Ascending aorta (tissue), 2 donors: Measurements from ENCODE around the gene ZBTB20. TPM values are rescaled to one million over a fixed set of nuclear protein-coding genes. Genes with fewer than 3 reads are reported as not detected.

Experiments used
- DNase-seq, 2 donors: peaks; one replicate each; pipeline ENCODE4 v3.0.0-alpha.2; 2019; ENCODE audit warnings: low spot score in 2 of 2
- H3K27ac ChIP-seq, 2 donors: fragments of 200-600 bp; sonication (generic); one replicate each; pipeline ENCODE4 v1.5.1; 2016 to 2017; ENCODE audit warnings: mild to moderate bottlenecking in 1 of 2
- H3K27me3 ChIP-seq: fragments of 200-600 bp; sonication (generic); one replicate; pipeline ENCODE4 v1.5.1; 2017
- H3K36me3 ChIP-seq, 2 donors: fragments of 200-600 bp; sonication (generic); one replicate each; pipeline ENCODE4 v1.5.1; 2016
- H3K4me1 ChIP-seq, 2 donors: fragments of 200-600 bp; sonication (generic); one replicate each; pipeline ENCODE4 v1.5.1; 2016 to 2017; ENCODE audit warnings: mild to moderate bottlenecking in 1 of 2
- H3K4me3 ChIP-seq, 2 donors: fragments of 200-600 bp; sonication (generic); one replicate each; pipeline ENCODE4 v1.5.1; 2016 to 2017; ENCODE audit warnings: mild to moderate bottlenecking in 1 of 2
- H3K9me3 ChIP-seq, 2 donors: fragments of 200-600 bp; sonication (generic); one replicate each; pipeline ENCODE4 v1.5.1; 2016
- intact Hi-C: fragments of 100-400 bp; cut with DNase I; formaldehyde crosslinking; loops from one replicate; pipeline ENCODE4 v1.15.1; 2023
- total RNA-seq: library from RNA; depleted of rRNA; stranded (reverse); fragments of >200 nt; gene quantifications from one replicate; pipeline ENCODE4 v1.1.0, GENCODE V29; 2016
- TF ChIP-seq, protein P1 (sequence below), 3 experiments: fragments of 200-600 bp in 2 of 3; fragments of 450-650 bp in 1 of 3; sonication (generic) in 2 of 3; IDR thresholded peaks; one replicate each; pipeline ENCODE4 v1.5.1; 2016 to 2019; ENCODE audit warnings: antibody characterized with exemption in 3 of 3, mild to moderate bottlenecking in 1 of 3, moderate library complexity in 1 of 3

Gene ZBTB20
- total RNA-seq, 1 donor from 2014 or later = 60.3 TPM

DNA sequence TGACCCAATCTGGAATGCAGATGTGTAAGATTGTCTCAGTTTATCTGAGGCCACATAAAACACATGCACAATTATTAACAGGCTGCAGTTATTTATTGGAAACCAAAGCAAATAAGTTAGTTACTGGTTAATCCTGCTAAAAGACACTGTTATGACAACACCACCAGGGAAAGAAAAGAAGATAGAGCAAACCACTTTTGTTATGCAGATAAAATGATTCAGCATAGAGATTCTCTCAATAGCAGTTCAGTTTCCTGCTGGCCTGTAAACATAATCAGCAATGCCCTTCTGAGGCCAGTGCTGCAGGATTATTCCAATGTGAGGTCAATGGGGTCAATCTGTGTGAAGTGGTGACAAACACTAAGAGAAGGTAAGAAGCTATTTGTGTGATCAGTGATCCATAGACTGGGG, 244.4 kb downstream of the ZBTB20 start:
- Histone ChIP-seq H3K9me3 (no peaks in the 10 kb centered on the region), H3K4me1 (peaks cover 0 to 6% of the 10 kb centered on the region in 2 donors), H3K27me3 (no peaks in the 10 kb centered on the region), H3K27ac (peak overlapping the region in 1 of 2 donors; percentile 26), H3K4me3 (no peak overlapping the region), H3K36me3 (no peaks in the 10 kb centered on the region)
- DNase-seq = no peak
- TF ChIP-seq, protein P1, sequence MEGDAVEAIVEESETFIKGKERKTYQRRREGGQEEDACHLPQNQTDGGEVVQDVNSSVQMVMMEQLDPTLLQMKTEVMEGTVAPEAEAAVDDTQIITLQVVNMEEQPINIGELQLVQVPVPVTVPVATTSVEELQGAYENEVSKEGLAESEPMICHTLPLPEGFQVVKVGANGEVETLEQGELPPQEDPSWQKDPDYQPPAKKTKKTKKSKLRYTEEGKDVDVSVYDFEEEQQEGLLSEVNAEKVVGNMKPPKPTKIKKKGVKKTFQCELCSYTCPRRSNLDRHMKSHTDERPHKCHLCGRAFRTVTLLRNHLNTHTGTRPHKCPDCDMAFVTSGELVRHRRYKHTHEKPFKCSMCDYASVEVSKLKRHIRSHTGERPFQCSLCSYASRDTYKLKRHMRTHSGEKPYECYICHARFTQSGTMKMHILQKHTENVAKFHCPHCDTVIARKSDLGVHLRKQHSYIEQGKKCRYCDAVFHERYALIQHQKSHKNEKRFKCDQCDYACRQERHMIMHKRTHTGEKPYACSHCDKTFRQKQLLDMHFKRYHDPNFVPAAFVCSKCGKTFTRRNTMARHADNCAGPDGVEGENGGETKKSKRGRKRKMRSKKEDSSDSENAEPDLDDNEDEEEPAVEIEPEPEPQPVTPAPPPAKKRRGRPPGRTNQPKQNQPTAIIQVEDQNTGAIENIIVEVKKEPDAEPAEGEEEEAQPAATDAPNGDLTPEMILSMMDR (IDR thresholded peaks at IDR 0.05) = no peak
- intact Hi-C loops = no loop called here

DNA sequence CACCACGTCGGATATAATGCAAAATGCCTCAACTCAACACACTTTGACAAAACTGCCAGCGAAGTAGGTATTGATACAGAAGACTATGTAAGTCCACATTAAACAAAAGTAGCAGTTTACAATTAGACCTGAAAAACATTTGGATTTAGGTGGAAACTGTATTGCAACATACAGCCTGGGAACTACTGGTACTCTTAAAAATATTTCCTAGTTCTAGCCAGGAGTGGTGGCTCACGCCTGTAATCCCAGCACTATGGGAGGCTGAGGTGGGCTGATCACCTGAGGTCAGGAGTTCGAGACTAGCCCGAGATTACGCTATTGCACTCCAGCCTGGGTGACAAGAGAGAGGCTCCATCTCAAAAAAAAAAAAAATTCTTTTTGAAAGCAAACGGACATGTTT, 246.2 kb downstream of the ZBTB20 start:
- Histone ChIP-seq H3K27me3 (no peaks in the 10 kb centered on the region), H3K4me1 (peaks cover 0 to 6% of the 10 kb centered on the region in 2 donors), H3K36me3 (no peaks in the 10 kb centered on the region), H3K27ac (peak overlapping the region; percentile 3 to 31), H3K4me3 (peak overlapping the region; percentile 40 to 51), H3K9me3 (no peaks in the 10 kb centered on the region)
- TF ChIP-seq, protein P1 (IDR thresholded peaks at IDR 0.05) = no peak
- intact Hi-C loops = no loop called here
- no peak for DNase-seq

DNA sequence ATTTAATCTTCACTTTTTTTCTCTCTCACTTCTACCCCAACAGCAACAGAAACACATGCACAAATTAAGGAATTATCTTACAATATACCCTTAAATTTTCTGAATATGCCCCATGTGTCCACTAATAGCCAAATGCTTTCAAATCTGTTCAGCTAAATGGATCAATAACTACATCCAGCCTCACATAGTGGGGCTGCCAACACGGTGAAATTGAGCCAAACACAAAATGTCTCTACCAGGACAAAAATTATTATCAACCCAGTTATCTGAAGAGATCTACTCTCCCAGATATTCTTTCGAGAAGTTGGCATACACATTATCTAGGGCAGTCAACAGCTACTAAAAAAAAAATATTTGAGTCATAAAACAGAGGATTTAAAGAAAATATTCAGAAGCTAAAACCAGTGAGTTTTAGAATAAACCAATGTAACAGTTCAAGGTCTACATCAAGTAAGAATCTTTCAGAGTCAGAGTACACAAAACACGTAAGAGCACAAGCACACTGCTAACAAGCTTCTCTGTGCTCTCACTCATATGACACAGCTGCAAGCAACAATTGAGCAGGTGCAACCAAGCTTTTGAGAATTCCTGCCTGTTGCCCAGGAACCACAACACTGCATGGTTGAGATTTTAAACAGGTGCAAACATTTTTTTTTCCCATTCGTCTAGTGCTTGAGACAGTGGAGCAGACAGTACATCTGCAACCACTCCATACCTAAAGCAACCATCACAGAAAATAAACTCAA, 247.7 kb downstream of the ZBTB20 start:
- intact Hi-C loops = no loop called here
- no peak overlapping the region for H3K27ac ChIP-seq
- DNase-seq = no peak
- H3K27me3 ChIP-seq = no peaks in the 10 kb centered on the region
- TF ChIP-seq, protein P1 (IDR thresholded peaks at IDR 0.05) = no peak
- H3K36me3 ChIP-seq = no peaks in the 10 kb centered on the region
- no peaks in the 10 kb centered on the region for H3K9me3 ChIP-seq
- no peak overlapping the region for H3K4me3 ChIP-seq
- peaks cover 0 to 6% of the 10 kb centered on the region in 2 donors for H3K4me1 ChIP-seq

DNA sequence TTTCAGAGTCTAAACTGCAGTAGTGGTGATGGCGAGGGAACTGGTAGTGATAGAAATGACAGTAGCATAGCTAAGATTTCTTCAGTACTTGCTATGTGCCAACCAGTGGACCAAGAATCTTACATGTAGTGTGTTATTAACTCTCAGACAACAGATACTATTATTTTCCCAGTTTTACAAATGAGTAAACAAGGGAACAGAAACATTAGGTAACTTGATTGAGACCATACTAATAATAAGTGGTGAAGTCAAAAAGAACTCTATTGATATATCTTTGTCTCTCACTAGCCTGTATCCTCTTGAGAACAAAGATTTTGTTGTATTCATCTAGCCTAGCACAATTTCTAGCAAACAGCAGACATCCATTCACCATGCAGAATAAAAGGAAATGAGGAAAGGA, 250.1 kb downstream of the ZBTB20 start:
- no peak for DNase-seq
- no peaks in the 10 kb centered on the region for H3K9me3 ChIP-seq
- H3K27me3 ChIP-seq = no peaks in the 10 kb centered on the region
- intact Hi-C loops = no loop called here
- H3K36me3 ChIP-seq = no peaks in the 10 kb centered on the region
- no peak overlapping the region for H3K4me3 ChIP-seq
- TF ChIP-seq, protein P1 (IDR thresholded peaks at IDR 0.05) = no peak
- H3K27ac ChIP-seq = no peak overlapping the region
- H3K4me1 ChIP-seq = peaks cover 0 to 9% of the 10 kb centered on the region in 2 donors

DNA sequence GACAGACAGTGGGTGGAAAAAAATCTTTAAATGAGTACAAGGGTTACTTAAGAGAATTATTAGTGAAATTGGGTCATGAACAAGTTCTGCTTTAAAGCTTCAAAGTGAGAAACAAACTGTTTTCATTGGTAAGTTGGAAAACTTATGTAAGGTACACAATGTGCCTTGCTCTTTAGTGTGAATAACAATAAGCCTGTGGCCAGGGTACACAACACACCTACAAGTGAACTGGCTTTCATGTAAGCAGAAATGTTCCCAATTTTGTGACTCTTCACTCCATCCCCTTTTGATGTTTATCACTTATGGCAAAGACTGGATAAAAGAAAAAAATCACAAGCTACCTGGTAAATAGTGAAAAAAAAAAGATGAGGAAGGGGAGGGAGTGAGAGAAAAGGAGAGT, 253.7 kb downstream of the ZBTB20 start:
- Histone ChIP-seq H3K36me3 (no peaks in the 10 kb centered on the region), H3K9me3 (no peaks in the 10 kb centered on the region), H3K4me3 (no peak overlapping the region), H3K27me3 (no peaks in the 10 kb centered on the region), H3K4me1 (peaks cover 0 to 3% of the 10 kb centered on the region in 2 donors), H3K27ac (no peak overlapping the region)
- no peak for DNase-seq
- intact Hi-C loops = no loop called here
- TF ChIP-seq, protein P1 (IDR thresholded peaks at IDR 0.05) = no peak
